H9 (cell line): Measurements from ENCODE around the gene HIRA. TPM values are rescaled to one million over a fixed set of nuclear protein-coding genes. Genes with fewer than 3 reads are reported as not detected.

ENCODE experiments used
- DNase-seq: peaks from one replicate; pipeline ENCODE4 v3.0.0-alpha.2; 2017
- H2AFZ ChIP-seq: one replicate; pipeline ENCODE4 v1.6.1; 2013; ENCODE audit warnings: mild to moderate bottlenecking, low read length, control low read depth, moderate library complexity
- H2AK5ac ChIP-seq: 2 replicates; pipeline ENCODE4 v1.6.1; 2013; ENCODE audit warnings: low read length, control low read depth, mixed read lengths; ENCODE audit not compliant: insufficient read length
- H2BK120ac ChIP-seq: one replicate; pipeline ENCODE4 v1.6.1; 2013; ENCODE audit warnings: low read depth, mild to moderate bottlenecking, low read length, control low read depth, inconsistent platforms; ENCODE audit not compliant: poor library complexity, severe bottlenecking
- H2BK12ac ChIP-seq: 2 replicates; pipeline ENCODE4 v1.6.1; 2013; ENCODE audit warnings: low read length, control low read depth, mixed read lengths, low read depth; ENCODE audit not compliant: insufficient read length
- H2BK15ac ChIP-seq: 2 replicates; pipeline ENCODE4 v1.6.1; 2013; ENCODE audit warnings: low read depth, low read length, control low read depth
- H2BK20ac ChIP-seq: one replicate; pipeline ENCODE4 v1.6.1; 2013; ENCODE audit warnings: low read depth, mild to moderate bottlenecking, low read length, control low read depth, inconsistent platforms; ENCODE audit not compliant: poor library complexity, severe bottlenecking
- H2BK5ac ChIP-seq: 2 replicates; pipeline ENCODE4 v1.6.1; 2013; ENCODE audit warnings: low read length, control low read depth, mixed read lengths; ENCODE audit not compliant: insufficient read length
- H3K14ac ChIP-seq: 2 replicates; pipeline ENCODE4 v1.6.1; 2013; ENCODE audit warnings: low read length, control low read depth; ENCODE audit not compliant: insufficient read depth
- H3K18ac ChIP-seq: 2 replicates; pipeline ENCODE4 v1.6.1; 2013; ENCODE audit warnings: low read depth, mild to moderate bottlenecking, mixed read lengths, low read length, control low read depth; ENCODE audit not compliant: insufficient read length
- H3K23ac ChIP-seq: 2 replicates; pipeline ENCODE4 v1.6.1; 2013; ENCODE audit warnings: low read length, control low read depth, mixed read lengths, low read depth; ENCODE audit not compliant: insufficient read length
- H3K23me2 ChIP-seq: 2 replicates; pipeline ENCODE4 v1.6.1; 2013; ENCODE audit warnings: low read depth, mild to moderate bottlenecking, mixed read lengths, low read length, control low read depth; ENCODE audit not compliant: insufficient read length, poor library complexity, severe bottlenecking
- H3K27ac ChIP-seq: 2 replicates; pipeline ENCODE4 v1.5.1; 2013; ENCODE audit warnings: low read length, control low read depth, mixed read lengths, low read depth; ENCODE audit not compliant: insufficient read length
- H3K27me3 ChIP-seq: 2 replicates; pipeline ENCODE4 v1.6.1; 2013; ENCODE audit warnings: low read length, control low read depth, inconsistent platforms; ENCODE audit not compliant: insufficient read depth
- H3K4ac ChIP-seq: 2 replicates; pipeline ENCODE4 v1.6.1; 2013; ENCODE audit warnings: low read depth, mild to moderate bottlenecking, control low read depth, inconsistent platforms, low read length, moderate library complexity
- H3K4me1 ChIP-seq: 2 replicates; pipeline ENCODE4 v1.6.1; 2013; ENCODE audit warnings: low read length, control low read depth, inconsistent platforms; ENCODE audit not compliant: insufficient read depth
- H3K4me2 ChIP-seq: 2 replicates; pipeline ENCODE4 v1.6.1; 2013; ENCODE audit warnings: low read length, control low read depth, mixed read lengths; ENCODE audit not compliant: insufficient read length, insufficient read depth
- H3K56ac ChIP-seq: 2 replicates; pipeline ENCODE4 v1.6.1; 2013; ENCODE audit warnings: low read depth, mild to moderate bottlenecking, mixed read lengths, low read length, control low read depth; ENCODE audit not compliant: insufficient read length
- H3K79me1 ChIP-seq: 2 replicates; pipeline ENCODE4 v1.6.1; 2013; ENCODE audit warnings: low read depth, mild to moderate bottlenecking, moderate library complexity, low read length, control low read depth, inconsistent platforms; ENCODE audit not compliant: insufficient read depth, poor library complexity, severe bottlenecking
- H3K79me2 ChIP-seq: 2 replicates; pipeline ENCODE4 v1.6.1; 2013; ENCODE audit warnings: low read length, control low read depth, inconsistent platforms; ENCODE audit not compliant: insufficient read depth
- H3K9ac ChIP-seq: 2 replicates; pipeline ENCODE4 v1.6.1; 2013; ENCODE audit warnings: low read length, control low read depth, mixed read lengths; ENCODE audit not compliant: insufficient read length; ENCODE audit errors: extremely low read depth
- H3K9me3 ChIP-seq: one replicate; pipeline ENCODE4 v1.6.1; 2013; ENCODE audit warnings: low read depth, low read length, inconsistent platforms; ENCODE audit not compliant: control insufficient read depth
- H3T11ph ChIP-seq: one replicate; pipeline ENCODE4 v1.6.1; 2013; ENCODE audit warnings: mild to moderate bottlenecking, low read length, control low read depth, inconsistent platforms
- H4K20me1 ChIP-seq: one replicate; pipeline ENCODE4 v1.6.1; 2013; ENCODE audit not compliant: control insufficient read depth, insufficient read length, insufficient read depth
- H4K5ac ChIP-seq: 2 replicates; pipeline ENCODE4 v1.6.1; 2013; ENCODE audit warnings: low read depth, mild to moderate bottlenecking, mixed read lengths, low read length, control low read depth; ENCODE audit not compliant: insufficient read length
- H4K8ac ChIP-seq: replicated peaks from 2 replicates; pipeline ENCODE4 v1.6.1; 2013; ENCODE audit warnings: low read length, control low read depth, mixed read lengths, low read depth; ENCODE audit not compliant: insufficient read length
- H4K91ac ChIP-seq: 2 replicates; pipeline ENCODE4 v1.6.1; 2013; ENCODE audit warnings: low read depth, mild to moderate bottlenecking, moderate library complexity, mixed read lengths, low read length, control low read depth; ENCODE audit not compliant: insufficient read length
- H3K27ac Mint-ChIP-seq, 3 experiments: 2 replicates in 2 of 3; 3 replicates in 1 of 3; pipeline ENCODE4 v1.8.0; 2020 to 2021; ENCODE audit warnings: mixed read lengths in 3 of 3, mild to moderate bottlenecking in 1 of 3, moderate library complexity in 1 of 3
- H3K27me3 Mint-ChIP-seq: 2 replicates; pipeline ENCODE4 v1.8.0; 2021; ENCODE audit warnings: low read depth, mild to moderate bottlenecking, moderate library complexity, mixed read lengths
- H3K36me3 Mint-ChIP-seq, 3 experiments: 2 replicates in 2 of 3; 3 replicates in 1 of 3; pipeline ENCODE4 v1.8.0; 2020 to 2021; ENCODE audit warnings: low read depth in 3 of 3, mixed read lengths in 3 of 3; ENCODE audit not compliant: insufficient read depth in 1 of 3
- H3K4me1 Mint-ChIP-seq, 2 experiments: 2 replicates each; pipeline ENCODE4 v1.8.0; 2020; ENCODE audit warnings: mixed read lengths in 2 of 2
- H3K4me3 Mint-ChIP-seq, 2 experiments: 2 replicates in 1 of 2; 3 replicates in 1 of 2; pipeline ENCODE4 v1.8.0; 2020 to 2021; ENCODE audit warnings: mild to moderate bottlenecking in 2 of 2, mixed read lengths in 2 of 2, moderate library complexity in 1 of 2
- H3K9me3 Mint-ChIP-seq, 2 experiments: 2 replicates in 1 of 2; 3 replicates in 1 of 2; pipeline ENCODE4 v1.8.0; 2020; ENCODE audit warnings: mild to moderate bottlenecking in 2 of 2, mixed read lengths in 2 of 2, moderate library complexity in 1 of 2
- WGBS: extraction: QIAGEN DNeasy Blood & Tissue Kit; methylation state at CpG from one replicate; pipeline ENCODE4 v1.1.7; 2013; ENCODE audit warnings: missing lambda C conversion rate, low lambda C conversion rate, mixed read lengths; ENCODE audit not compliant: insufficient read length; ENCODE audit errors: extremely low coverage; 5-methylcytosine and 5-hydroxymethylcytosine counted together
- total RNA-seq: library from RNA; stranded (reverse); gene quantifications from 2 replicates; pipeline ENCODE4 v1.2.1, GENCODE V29; 2021
- TF ChIP-seq, protein P1 (sequence below): fragments of 200-600 bp; sonication (generic); conservative IDR thresholded peaks from 3 replicates; pipeline ENCODE4 v1.8.0; 2021; ENCODE audit warnings: antibody characterized with exemption, mild to moderate bottlenecking

HIRA gene
- total RNA-seq, 1 experiment from 2014 or later: 51.9 TPM

GRCh38 chr22:19386248-19386647, 45.3 kb downstream of the HIRA start:
- Histone ChIP-seq H2BK15ac (no peak overlapping the region), H3K56ac (no peak overlapping the region), H4K5ac (no peak overlapping the region), H4K8ac (no peak overlapping the region), H3T11ph (no peak overlapping the region), H3K9ac (no peak overlapping the region), H3K27me3 (no peaks in the 10 kb centered on the region), H3K14ac (no peak overlapping the region), H2AK5ac (no peak overlapping the region), H2AFZ (no peak overlapping the region), H3K23me2 (no peaks in the 10 kb centered on the region), H2BK20ac (no peak overlapping the region), H4K91ac (no peak overlapping the region), H2BK12ac (no peak overlapping the region), H3K18ac (no peak overlapping the region), H2BK5ac (no peak overlapping the region), H2BK120ac (no peak overlapping the region), H3K23ac (no peak overlapping the region), H3K4me1 (no peaks in the 10 kb centered on the region), H3K4ac (no peak overlapping the region), H3K79me2 (peaks cover 2% of the 10 kb centered on the region; the same call in 1 of the 2 replicates), H3K9me3 (no peaks in the 10 kb centered on the region), H3K4me2 (no peak overlapping the region), H3K27ac (no peak overlapping the region), H3K79me1 (no peaks in the 10 kb centered on the region), H4K20me1 (no peaks in the 10 kb centered on the region)
- Mint-ChIP-seq H3K36me3 (peaks cover 31 to 91% (median 74%) of the 10 kb centered on the region in 3 experiments), H3K9me3 (no peaks in the 10 kb centered on the region), H3K27ac (no peak overlapping the region; a peak in 1 of 7 replicates), H3K4me1 (no peaks in the 10 kb centered on the region), H3K4me3 (no peak overlapping the region), H3K27me3 (no peaks in the 10 kb centered on the region)
- TF ChIP-seq, protein P1, sequence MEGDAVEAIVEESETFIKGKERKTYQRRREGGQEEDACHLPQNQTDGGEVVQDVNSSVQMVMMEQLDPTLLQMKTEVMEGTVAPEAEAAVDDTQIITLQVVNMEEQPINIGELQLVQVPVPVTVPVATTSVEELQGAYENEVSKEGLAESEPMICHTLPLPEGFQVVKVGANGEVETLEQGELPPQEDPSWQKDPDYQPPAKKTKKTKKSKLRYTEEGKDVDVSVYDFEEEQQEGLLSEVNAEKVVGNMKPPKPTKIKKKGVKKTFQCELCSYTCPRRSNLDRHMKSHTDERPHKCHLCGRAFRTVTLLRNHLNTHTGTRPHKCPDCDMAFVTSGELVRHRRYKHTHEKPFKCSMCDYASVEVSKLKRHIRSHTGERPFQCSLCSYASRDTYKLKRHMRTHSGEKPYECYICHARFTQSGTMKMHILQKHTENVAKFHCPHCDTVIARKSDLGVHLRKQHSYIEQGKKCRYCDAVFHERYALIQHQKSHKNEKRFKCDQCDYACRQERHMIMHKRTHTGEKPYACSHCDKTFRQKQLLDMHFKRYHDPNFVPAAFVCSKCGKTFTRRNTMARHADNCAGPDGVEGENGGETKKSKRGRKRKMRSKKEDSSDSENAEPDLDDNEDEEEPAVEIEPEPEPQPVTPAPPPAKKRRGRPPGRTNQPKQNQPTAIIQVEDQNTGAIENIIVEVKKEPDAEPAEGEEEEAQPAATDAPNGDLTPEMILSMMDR: no peak
- WGBS: no CpG with 5 or more reads among the region's 2 CpGs
- no peak for DNase-seq
